ENCODE data around the gene LEKR1. TPM values are rescaled to one million over a fixed set of nuclear protein-coding genes. Genes with fewer than 3 reads are reported as not detected.
A peak's percentile ranks its signal among the peaks of the same experiment; 100 is the strongest.

LEKR1 gene
- total RNA-seq, 1 donor from 2014 or later: under 0.01 TPM

GRCh38 chr3:157023226-157023625 is 197.1 kb downstream of the LEKR1 start:
- FAIRE-seq: no peak
- no peaks in the 10 kb centered on the region for H3K36me3 ChIP-seq (ENCODE audit: control insufficient read depth, insufficient read depth, low read length)
- no peaks in the 10 kb centered on the region for H3K27me3 ChIP-seq (ENCODE audit: control insufficient read depth, insufficient read depth, low read length)
- DNase-seq (ENCODE audit: low read depth): no peak
- H3K4me3 ChIP-seq (ENCODE audit: low read depth, low read length): no peak overlapping the region
- TF ChIP-seq, protein P1, sequence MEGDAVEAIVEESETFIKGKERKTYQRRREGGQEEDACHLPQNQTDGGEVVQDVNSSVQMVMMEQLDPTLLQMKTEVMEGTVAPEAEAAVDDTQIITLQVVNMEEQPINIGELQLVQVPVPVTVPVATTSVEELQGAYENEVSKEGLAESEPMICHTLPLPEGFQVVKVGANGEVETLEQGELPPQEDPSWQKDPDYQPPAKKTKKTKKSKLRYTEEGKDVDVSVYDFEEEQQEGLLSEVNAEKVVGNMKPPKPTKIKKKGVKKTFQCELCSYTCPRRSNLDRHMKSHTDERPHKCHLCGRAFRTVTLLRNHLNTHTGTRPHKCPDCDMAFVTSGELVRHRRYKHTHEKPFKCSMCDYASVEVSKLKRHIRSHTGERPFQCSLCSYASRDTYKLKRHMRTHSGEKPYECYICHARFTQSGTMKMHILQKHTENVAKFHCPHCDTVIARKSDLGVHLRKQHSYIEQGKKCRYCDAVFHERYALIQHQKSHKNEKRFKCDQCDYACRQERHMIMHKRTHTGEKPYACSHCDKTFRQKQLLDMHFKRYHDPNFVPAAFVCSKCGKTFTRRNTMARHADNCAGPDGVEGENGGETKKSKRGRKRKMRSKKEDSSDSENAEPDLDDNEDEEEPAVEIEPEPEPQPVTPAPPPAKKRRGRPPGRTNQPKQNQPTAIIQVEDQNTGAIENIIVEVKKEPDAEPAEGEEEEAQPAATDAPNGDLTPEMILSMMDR (IDR thresholded peaks at IDR 0.05; ENCODE audit: insufficient read depth, low read length, severe bottlenecking): no peak

- TF ChIP-seq, protein P1 (IDR thresholded peaks at IDR 0.05; ENCODE audit: insufficient read depth, low read length, severe bottlenecking): no peak
- H3K36me3 ChIP-seq (ENCODE audit: control insufficient read depth, insufficient read depth, low read length): no peaks in the 10 kb centered on the region
- no peak overlapping the region for H3K4me3 ChIP-seq (ENCODE audit: low read depth, low read length)
- H3K27me3 ChIP-seq (ENCODE audit: control insufficient read depth, insufficient read depth, low read length): no peaks in the 10 kb centered on the region
- DNase-seq (ENCODE audit: low read depth): peak; percentile 72
- no peak for FAIRE-seq
Measured at GRCh38 chr3:157026091-157026490, 199.9 kb downstream of the LEKR1 start.

GRCh38 chr3:157027861-157028745 is 201.9 kb downstream of the LEKR1 start:
- DNase-seq (ENCODE audit: low read depth) (no peak), FAIRE-seq (no peak)
- TF ChIP-seq, protein P1 (IDR thresholded peaks at IDR 0.05; ENCODE audit: insufficient read depth, low read length, severe bottlenecking): no peak
- no peaks in the 10 kb centered on the region for H3K27me3 ChIP-seq (ENCODE audit: control insufficient read depth, insufficient read depth, low read length)
- no peak overlapping the region for H3K4me3 ChIP-seq (ENCODE audit: low read depth, low read length)
- no peaks in the 10 kb centered on the region for H3K36me3 ChIP-seq (ENCODE audit: control insufficient read depth, insufficient read depth, low read length)

DNA sequence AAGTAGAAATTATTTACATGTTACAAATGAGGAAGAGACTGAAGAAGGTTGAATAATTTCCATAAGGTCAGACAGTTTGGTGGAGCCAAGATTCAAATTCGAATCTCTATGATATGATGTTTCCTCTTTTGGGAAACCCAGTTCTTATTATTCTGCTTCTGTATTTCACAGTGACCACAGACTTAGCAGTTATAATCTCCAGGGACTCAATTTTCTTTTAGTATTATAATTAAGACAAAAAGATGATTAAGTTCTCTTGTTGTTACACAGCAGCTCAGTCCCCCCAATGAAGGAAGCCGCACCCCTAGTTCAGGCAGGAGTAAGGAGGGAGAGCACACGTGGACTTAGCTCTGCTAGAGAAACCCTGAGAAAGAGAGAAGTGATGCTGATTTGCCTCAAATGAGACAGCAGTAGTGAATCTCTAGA is 203.2 kb downstream of the LEKR1 start:
- no peaks in the 10 kb centered on the region for H3K27me3 ChIP-seq (ENCODE audit: control insufficient read depth, insufficient read depth, low read length)
- DNase-seq (ENCODE audit: low read depth) (no peak), FAIRE-seq (no peak)
- H3K4me3 ChIP-seq (ENCODE audit: low read depth, low read length): no peak overlapping the region
- no peaks in the 10 kb centered on the region for H3K36me3 ChIP-seq (ENCODE audit: control insufficient read depth, insufficient read depth, low read length)
- TF ChIP-seq, protein P1 (IDR thresholded peaks at IDR 0.05; ENCODE audit: insufficient read depth, low read length, severe bottlenecking): no peak

DNA sequence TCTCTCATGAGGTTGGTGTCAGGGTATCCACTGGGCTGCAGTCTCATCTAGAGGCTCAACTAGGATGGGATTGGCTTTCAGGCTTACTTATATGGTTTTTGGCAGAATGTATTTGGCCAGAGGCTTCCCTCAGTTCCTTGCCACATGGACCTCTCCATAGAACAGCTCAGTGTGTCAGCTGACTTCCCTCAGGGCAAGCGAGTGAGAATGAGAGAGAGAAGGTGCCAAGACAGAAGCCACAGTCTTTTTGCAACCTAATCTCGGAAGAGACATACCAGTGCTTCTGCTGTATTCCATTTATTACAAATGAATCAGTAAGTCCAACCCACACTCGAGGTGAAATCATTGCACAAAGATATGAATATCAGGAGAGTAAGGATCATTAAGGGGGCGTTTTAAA is 204.6 kb downstream of the LEKR1 start:
- Histone ChIP-seq H3K36me3 (ENCODE audit: control insufficient read depth, insufficient read depth, low read length) (no peaks in the 10 kb centered on the region), H3K4me3 (ENCODE audit: low read depth, low read length) (no peak overlapping the region), H3K27me3 (ENCODE audit: control insufficient read depth, insufficient read depth, low read length) (no peaks in the 10 kb centered on the region)
- TF ChIP-seq, protein P1 (IDR thresholded peaks at IDR 0.05; ENCODE audit: insufficient read depth, low read length, severe bottlenecking): no peak
- DNase-seq (ENCODE audit: low read depth) (peak; percentile 4), FAIRE-seq (no peak)
